ENCODE measurements around the gene MEF2D.

MEF2D gene

GRCh38 chr1:156500543-156500792, at the start of gene MEF2D:
MEF2D (minus strand) TSS chr1:156500775; CDS start chr1:156483292, 17,483 bp downstream.
- POLR2A ChIA-PET, result interaction anchor here (1.0 to 5.4 kb wide), 6 partner anchors 9 to 71 kb away, joined by 3 to 31 read pairs (median 4); no protein-coding TSS in a partner anchor

DNA sequence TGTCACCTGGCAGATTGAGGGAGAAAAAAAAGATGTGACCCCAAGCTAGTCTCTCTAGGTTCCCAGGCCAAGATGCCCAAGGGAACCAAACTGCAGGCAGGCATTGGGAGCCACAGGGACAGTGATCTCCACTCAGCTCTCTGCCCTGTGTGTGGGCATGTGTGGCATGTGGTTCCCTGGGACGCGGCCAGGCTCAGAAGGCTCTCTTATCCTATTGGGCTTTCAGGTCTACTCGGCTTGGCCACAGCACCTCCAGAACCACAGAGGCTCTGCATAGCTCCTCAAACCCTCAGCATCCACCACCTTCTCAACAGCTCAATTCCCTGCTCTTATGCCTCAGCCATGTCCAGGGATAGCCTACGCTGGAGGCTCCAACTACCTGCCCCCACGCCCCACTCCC, 49.8 kb upstream of the MEF2D start:
- no peak for DNase-seq (ENCODE audit: low read depth, low spot score)
- TF ChIP-seq, protein P1, sequence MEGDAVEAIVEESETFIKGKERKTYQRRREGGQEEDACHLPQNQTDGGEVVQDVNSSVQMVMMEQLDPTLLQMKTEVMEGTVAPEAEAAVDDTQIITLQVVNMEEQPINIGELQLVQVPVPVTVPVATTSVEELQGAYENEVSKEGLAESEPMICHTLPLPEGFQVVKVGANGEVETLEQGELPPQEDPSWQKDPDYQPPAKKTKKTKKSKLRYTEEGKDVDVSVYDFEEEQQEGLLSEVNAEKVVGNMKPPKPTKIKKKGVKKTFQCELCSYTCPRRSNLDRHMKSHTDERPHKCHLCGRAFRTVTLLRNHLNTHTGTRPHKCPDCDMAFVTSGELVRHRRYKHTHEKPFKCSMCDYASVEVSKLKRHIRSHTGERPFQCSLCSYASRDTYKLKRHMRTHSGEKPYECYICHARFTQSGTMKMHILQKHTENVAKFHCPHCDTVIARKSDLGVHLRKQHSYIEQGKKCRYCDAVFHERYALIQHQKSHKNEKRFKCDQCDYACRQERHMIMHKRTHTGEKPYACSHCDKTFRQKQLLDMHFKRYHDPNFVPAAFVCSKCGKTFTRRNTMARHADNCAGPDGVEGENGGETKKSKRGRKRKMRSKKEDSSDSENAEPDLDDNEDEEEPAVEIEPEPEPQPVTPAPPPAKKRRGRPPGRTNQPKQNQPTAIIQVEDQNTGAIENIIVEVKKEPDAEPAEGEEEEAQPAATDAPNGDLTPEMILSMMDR (IDR thresholded peaks at IDR 0.05; ENCODE audit: insufficient read depth, low read length, missing control alignments), result no peak
- CTCF ChIA-PET, result interaction anchor here (1.3 to 1.7 kb wide), 2 partner anchors 12 to 165 kb away, joined by 3 to 6 read pairs; no protein-coding TSS in a partner anchor
- H3K4me3 ChIP-seq (ENCODE audit: low read depth, low read length), result no peak overlapping the region
- POLR2A ChIA-PET, result interaction anchor here (0.6 kb wide), 1 partner anchor 45 kb away, joined by 3 read pairs; no protein-coding TSS in a partner anchor

More at GRCh38 chr1:156500543-156500792, at the start of gene MEF2D:
- DNase-seq (ENCODE audit: low read depth, low spot score), result no peak
- TF ChIP-seq, protein P1 (IDR thresholded peaks at IDR 0.05; ENCODE audit: insufficient read depth, low read length, missing control alignments), result no peak
- CTCF ChIA-PET, result interaction anchor here (1.1 to 17.6 kb wide), 6 partner anchors 14 to 117 kb away, joined by 3 to 270 read pairs (median 4); partner anchors contain the start of gene NAXE
- peak within 1 kb of the TSS; percentile 96 for H3K4me3 ChIP-seq (ENCODE audit: low read depth, low read length)

- H3K4me3 ChIP-seq (ENCODE audit: low read depth, low read length), result no peak overlapping the region
- TF ChIP-seq, protein P1 (IDR thresholded peaks at IDR 0.05; ENCODE audit: insufficient read depth, low read length, missing control alignments), result no peak
- DNase-seq (ENCODE audit: low read depth, low spot score), result no peak
- POLR2A ChIA-PET, result interaction anchor here (0.6 kb wide), 1 partner anchor 44 kb away, joined by 3 read pairs; no protein-coding TSS in a partner anchor
- CTCF ChIA-PET, result interaction anchor here (1.3 to 1.7 kb wide), 3 partner anchors 12 to 164 kb away, joined by 3 to 6 read pairs (median 3); no protein-coding TSS in a partner anchor
These were observed 49.3 kb upstream of the MEF2D start for GRCh38 chr1:156549831-156550230.

- ChIA-PET POLR2A (no interaction called here), CTCF (interaction anchor here (1.1 to 1.7 kb wide), 3 partner anchors 13 to 69 kb away, joined by 3 to 6 read pairs (median 3); no protein-coding TSS in a partner anchor)
- DNase-seq (ENCODE audit: low read depth, low spot score), result no peak
- H3K4me3 ChIP-seq (ENCODE audit: low read depth, low read length), result no peak overlapping the region
- TF ChIP-seq, protein P1 (IDR thresholded peaks at IDR 0.05; ENCODE audit: insufficient read depth, low read length, missing control alignments), result no peak
These were observed 48.8 kb upstream of the MEF2D start for GRCh38 chr1:156549390-156549789.

GRCh38 chr1:156547982-156548381, 47.4 kb upstream of the MEF2D start:
- ChIA-PET POLR2A (no interaction called here), CTCF (interaction anchor here (0.8 kb wide), 1 partner anchor 67 kb away, joined by 3 read pairs; no protein-coding TSS in a partner anchor)
- TF ChIP-seq, protein P1 (IDR thresholded peaks at IDR 0.05; ENCODE audit: insufficient read depth, low read length, missing control alignments), result no peak
- H3K4me3 ChIP-seq (ENCODE audit: low read depth, low read length), result no peak overlapping the region
- no peak for DNase-seq (ENCODE audit: low read depth, low spot score)

- ChIA-PET POLR2A (no interaction called here), CTCF (no interaction called here)
- TF ChIP-seq, protein P1 (IDR thresholded peaks at IDR 0.05; ENCODE audit: insufficient read depth, low read length, missing control alignments), result no peak
- no peak overlapping the region for H3K4me3 ChIP-seq (ENCODE audit: low read depth, low read length)
- no peak for DNase-seq (ENCODE audit: low read depth, low spot score)
These were observed 46.9 kb upstream of the MEF2D start for GRCh38 chr1:156547434-156547833.

Measured in AG04449 (cell line).